ENCODE measurements around the gene MRPL23. TPM values are rescaled to one million over a fixed set of nuclear protein-coding genes. Genes with fewer than 3 reads are reported as not detected.

Gene MRPL23
- total RNA-seq, 1 experiment from 2014 or later: 109 TPM

GRCh38 chr11:1998861-1999260, 51.7 kb downstream of the MRPL23 start:
- no peaks in the 10 kb centered on the region for H3K9me3 ChIP-seq (ENCODE audit: control insufficient read depth in 1 of 2, insufficient read depth in 1 of 2, low read depth in 1 of 2, low read length in 2 of 2)
- peak; percentile 50 for ATAC-seq
- H3K27me3 ChIP-seq (ENCODE audit: insufficient read depth, low read length): no peaks in the 10 kb centered on the region
- DNase-seq (ENCODE audit: low read depth, low spot score): no peak
- H3K4me3 ChIP-seq (replicated peaks in 1 of 2; ENCODE audit: low read depth in 1 of 2, low read length in 2 of 2): no peak overlapping the region
- intact Hi-C loops (cut with micrococcal nuclease): no loop called here
- no peaks in the 10 kb centered on the region for H3K9me2 ChIP-seq (ENCODE audit: insufficient read depth)
- H3K79me2 ChIP-seq (ENCODE audit: insufficient read depth, low read length): no peaks in the 10 kb centered on the region
- H4K20me1 ChIP-seq (ENCODE audit: insufficient read depth): no peaks in the 10 kb centered on the region
- H3K27ac ChIP-seq (ENCODE audit: low read depth, low read length): no peak overlapping the region
- RAD21 ChIA-PET (ENCODE audit: low non-redundant PET in 1 of 2, low total read pairs in 2 of 2, uncharacterized antibody in 2 of 2, unreplicated experiment in 2 of 2): interaction anchor here (0.8 to 1.1 kb wide), 4 partner anchors 117 to 346 kb away, joined by 4 to 6 read pairs (median 4); no protein-coding TSS in a partner anchor
- H3K4me1 ChIP-seq (ENCODE audit: control insufficient read depth in 1 of 2, insufficient read depth in 2 of 2, low read length in 2 of 2): no peaks in the 10 kb centered on the region
- no peaks in the 10 kb centered on the region for H3K36me3 ChIP-seq (ENCODE audit: control insufficient read depth in 1 of 2, insufficient read depth in 2 of 2, low read length in 2 of 2)
- TF ChIP-seq SRF (IDR thresholded peaks at IDR 0.05; ENCODE audit: low read depth): no peak
- no peak for TF ChIP-seq CTCF (IDR thresholded peaks at IDR 0.05 in 2 of 3, conservative IDR thresholded peaks at IDR 0.05 in 1 of 3; ENCODE audit: borderline replicate concordance in 1 of 3, insufficient read depth in 1 of 3, low read depth in 2 of 3, low read length in 2 of 3)
- TF ChIP-seq RAD21 (IDR thresholded peaks at IDR 0.05; ENCODE audit: low read depth): no peak
- no peak for TF ChIP-seq FOSL1 (IDR thresholded peaks at IDR 0.05; ENCODE audit: low read depth)
- no peak for TF ChIP-seq EZH2 (IDR thresholded peaks at IDR 0.05)
- TF ChIP-seq REST (IDR thresholded peaks at IDR 0.05; ENCODE audit: low read depth): no peak
- TF ChIP-seq POLR2AphosphoS5 (IDR thresholded peaks at IDR 0.05; ENCODE audit: low read depth, low read length): no peak
- TF ChIP-seq EZH2phosphoT487 (IDR thresholded peaks at IDR 0.05; ENCODE audit: borderline replicate concordance): no peak
- TF ChIP-seq POLR2A (IDR thresholded peaks at IDR 0.05; ENCODE audit: borderline replicate concordance, extremely low read depth, insufficient read depth, insufficient read length): no peak
- TF ChIP-seq CBX3 (IDR thresholded peaks at IDR 0.05; ENCODE audit: low read depth): no peak
- TF ChIP-seq MAX (IDR thresholded peaks at IDR 0.05): no peak
- TF ChIP-seq SP1 (IDR thresholded peaks at IDR 0.05; ENCODE audit: low read depth): no peak
- TF ChIP-seq CEBPB (IDR thresholded peaks at IDR 0.05; ENCODE audit: low read depth): no peak
- TF ChIP-seq TCF7L2 (IDR thresholded peaks at IDR 0.05; ENCODE audit: borderline replicate concordance, extremely low read depth, insufficient read depth, insufficient read length): no peak
- TF ChIP-seq YY1 (IDR thresholded peaks at IDR 0.05; ENCODE audit: extremely low read depth, insufficient replicate concordance, low read depth, low read length): no peak
- TF ChIP-seq ELF1 (IDR thresholded peaks at IDR 0.05; ENCODE audit: borderline replicate concordance, low read depth): no peak
- TF ChIP-seq ZNF274 (IDR thresholded peaks at IDR 0.05; ENCODE audit: low read depth, low read length): no peak
- TF ChIP-seq ZFX (IDR thresholded peaks at IDR 0.05): no peak
- H2AFZ ChIP-seq (ENCODE audit: low read depth, low read length, poor library complexity, severe bottlenecking): no peak overlapping the region
- BruUV-seq (replicated peaks): no TSS peak
- no peak overlapping the region for H3K9ac ChIP-seq (ENCODE audit: low read length)
- CTCF ChIA-PET: interaction anchor here (0.6 to 1.9 kb wide), 13 partner anchors 12 to 452 kb away, joined by 3 to 15 read pairs (median 5); partner anchors contain the start of gene SYT8
- H3K4me2 ChIP-seq (ENCODE audit: low read length): no peak overlapping the region
- POLR2A ChIA-PET: no interaction called here

All from HCT116 (cell line).